AG04450 (cell line): ENCODE data around the gene SLC25A10. TPM values are rescaled to one million over a fixed set of nuclear protein-coding genes. Genes with fewer than 3 reads are reported as not detected.
"Not testable (repeated sequence)": the region's sequence is repeated elsewhere in the genome, so short reads cannot be mapped to it uniquely, and the experiment has no call there.

Experiments
- CTCF ChIA-PET: fragments of 300-600, 350-600 bp; formaldehyde crosslinking; extraction: SDS; loops from one replicate; lab custom pipeline; 2022; ENCODE audit warnings: antibody characterized with exemption, inconsistent platforms; lab: Charles Lee
- POLR2A ChIA-PET: fragments of 350-600 bp; formaldehyde crosslinking; extraction: SDS; loops from one replicate; lab custom pipeline; 2021; ENCODE audit warnings: antibody characterized with exemption, inconsistent platforms; lab: Yijun Ruan, JAX
- DNase-seq: peaks from one replicate; pipeline ENCODE4 v3.0.0-alpha.2; 2011; ENCODE audit warnings: low read depth, low spot score
- H3K27ac ChIP-seq: one replicate; pipeline ENCODE4 v1.5.1; 2012; ENCODE audit warnings: low read depth, low read length, control low read depth
- H3K27me3 ChIP-seq: one replicate; pipeline ENCODE4 v1.6.0; 2012; ENCODE audit warnings: low read length; ENCODE audit not compliant: control insufficient read depth, insufficient read depth
- H3K4me3 ChIP-seq: 2 replicates; pipeline ENCODE4 v1.5.1; 2011; ENCODE audit warnings: mild to moderate bottlenecking, low read depth, low read length, control low read depth
- H3K9me3 ChIP-seq: 2 replicates; pipeline ENCODE4 v1.5.1; 2012; ENCODE audit warnings: low read length; ENCODE audit not compliant: control insufficient read depth, insufficient read depth
- CTCF ChIP-seq: IDR thresholded peaks from 2 replicates; pipeline ENCODE4 v1.5.1; 2011; ENCODE audit warnings: low read depth, low read length, control low read depth, inconsistent platforms
- polyA plus RNA-seq: library from polyadenylated mRNA; depleted of rRNA; stranded (reverse); fragments of >200 nt; gene quantifications from 2 replicates; pipeline ENCODE4 v1.2.3, GENCODE V29; 2011

The SLC25A10 gene
- polyA plus RNA-seq, 1 experiment, result 3.3 TPM

- DNase-seq, result no peak
- TF ChIP-seq CTCF, result no peak
- CTCF ChIA-PET, result no interaction called here
- POLR2A ChIA-PET, result interaction anchor here (0.6 kb wide), 1 partner anchor 91 kb away, joined by 3 read pairs; no protein-coding TSS in a partner anchor
- Histone ChIP-seq H3K27me3 (peaks cover 4% of the 10 kb centered on the region), H3K27ac (no peak overlapping the region), H3K4me3 (no peak overlapping the region), H3K9me3 (no peaks in the 10 kb centered on the region; the same call in 1 of the 2 replicates)
Observed at GRCh38 chr17:81735264-81736102, 23.4 kb downstream of the SLC25A10 start.

GRCh38 chr17:81737947-81738800 is 26.1 kb downstream of the SLC25A10 start:
- ChIA-PET POLR2A (no interaction called here), CTCF (no interaction called here)
- H3K9me3 ChIP-seq, result no peaks in the 10 kb centered on the region; the same call in 1 of the 2 replicates
- DNase-seq, result no peak
- H3K4me3 ChIP-seq, result no peak overlapping the region
- TF ChIP-seq CTCF, result no peak
- H3K27ac ChIP-seq, result no peak overlapping the region
- H3K27me3 ChIP-seq, result peaks cover 5% of the 10 kb centered on the region

GRCh38 chr17:81738801-81739393 is 26.8 kb downstream of the SLC25A10 start:
- H3K27ac ChIP-seq, result no peak overlapping the region
- POLR2A ChIA-PET, result interaction anchor here (0.7 kb wide), 1 partner anchor 114 kb away, joined by 5 read pairs; no protein-coding TSS in a partner anchor

GRCh38 chr17:81739593-81739992 is 27.5 kb downstream of the SLC25A10 start:
- H3K9me3 ChIP-seq, CTCF ChIA-PET, H3K27me3 ChIP-seq, DNase-seq, H3K4me3 ChIP-seq, H3K27ac ChIP-seq: not testable (repeated sequence)
- POLR2A ChIA-PET, result interaction anchor here (0.7 kb wide), 1 partner anchor 113 kb away, joined by 5 read pairs; no protein-coding TSS in a partner anchor

More at GRCh38 chr17:81738801-81739393, 26.8 kb downstream of the SLC25A10 start:
- peaks cover 4% of the 10 kb centered on the region for H3K27me3 ChIP-seq
- no peak for DNase-seq
- no peaks in the 10 kb centered on the region; the same call in 1 of the 2 replicates for H3K9me3 ChIP-seq
- H3K4me3 ChIP-seq, result no peak overlapping the region
- CTCF ChIA-PET, result no interaction called here
- TF ChIP-seq CTCF, result no peak

GRCh38 chr17:81740395-81740961 is 28.4 kb downstream of the SLC25A10 start:
- ChIA-PET CTCF (no interaction called here), POLR2A (no interaction called here)

More at GRCh38 chr17:81740395-81740961, 28.4 kb downstream of the SLC25A10 start:
- Histone ChIP-seq H3K27me3 (peaks cover 4% of the 10 kb centered on the region), H3K27ac (no peak overlapping the region), H3K9me3 (no peaks in the 10 kb centered on the region; the same call in 1 of the 2 replicates), H3K4me3 (no peak overlapping the region)
- TF ChIP-seq CTCF, result no peak
- DNase-seq, result no peak
